Upper lobe of left lung (tissue), 4 donors: ENCODE measurements around the gene UNC5C.

Experiments
- CTCF ChIP-seq, 6 experiments: fragments of 450-650 bp in 4 of 6; fragments of 200-600 bp in 2 of 6; sonication (generic) in 2 of 6; IDR thresholded peaks; one replicate each; pipeline ENCODE4 v1.5.1; 2016 to 2019; ENCODE audit warnings: antibody characterized with exemption in 6 of 6
- POLR2A ChIP-seq, 4 donors: fragments of 450-650 bp; IDR thresholded peaks; one replicate each; pipeline ENCODE4 v1.5.1; 2016 to 2017; ENCODE audit warnings: antibody characterized with exemption in 4 of 4, mild to moderate bottlenecking in 2 of 4
- POLR2AphosphoS5 ChIP-seq, 2 donors: sonication (generic); formaldehyde crosslinking; IDR thresholded peaks; one replicate each; pipeline ENCODE4 v1.5.1; 2017; ENCODE audit warnings: antibody characterized with exemption in 2 of 2

DNA sequence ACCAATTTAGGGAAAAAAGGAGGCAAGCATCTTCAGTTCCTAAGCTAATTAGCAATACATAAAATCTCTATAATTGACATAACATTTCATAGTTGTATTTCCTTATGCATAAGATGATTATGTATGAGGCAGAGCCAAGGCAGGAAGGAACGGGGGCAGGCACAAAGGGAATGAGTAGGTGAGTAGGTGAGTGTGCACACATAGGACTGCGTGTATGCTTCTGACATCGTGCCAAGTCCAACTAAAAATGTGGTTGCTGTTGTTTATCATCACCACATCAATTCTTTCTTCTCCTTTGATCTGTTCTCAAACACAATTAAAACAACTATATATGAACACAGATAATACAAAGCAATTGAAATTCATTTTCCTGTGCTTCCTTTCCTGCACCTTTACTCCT, 131.2 kb downstream of the UNC5C start:
- TF ChIP-seq CTCF (IDR thresholded peaks at IDR 0.05) (no peak), POLR2A (IDR thresholded peaks at IDR 0.05) (no peak), POLR2AphosphoS5 (IDR thresholded peaks at IDR 0.05) (no peak)
